SIG-M5 (cell line): ENCODE data around the gene ETS1.
"Not testable (repeated sequence)": the region's sequence is repeated elsewhere in the genome, so short reads cannot be mapped to it uniquely, and the experiment has no call there.

Source experiments
- DNase-seq: peaks from one replicate; lab custom pipeline; 2025; lab: John Stamatoyannopoulos, UW

The ETS1 gene

GRCh38 chr11:128463371-128463829, 124.0 kb downstream of the ETS1 start:
- DNase-seq = no peak

DNA sequence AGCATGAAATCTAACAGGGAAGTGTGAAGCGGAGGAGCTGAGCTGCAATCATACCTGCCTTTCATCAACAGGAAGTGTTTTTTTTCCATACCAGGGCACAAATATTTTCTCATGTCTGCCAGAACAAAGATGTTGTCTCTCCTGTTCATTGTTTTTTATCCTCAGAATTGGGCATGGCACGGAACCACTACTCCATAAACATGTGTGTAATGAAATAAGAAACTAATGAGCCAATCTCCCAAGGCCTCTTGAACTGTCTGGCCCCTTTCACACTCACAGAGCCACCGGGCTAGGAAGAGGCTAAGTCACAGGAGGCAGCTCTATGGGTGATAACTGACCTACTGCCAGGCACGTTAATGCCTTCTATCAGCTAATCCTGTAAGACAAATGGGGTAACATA, 124.4 kb downstream of the ETS1 start:
- DNase-seq = no peak

GRCh38 chr11:128462189-128462588, 125.2 kb downstream of the ETS1 start:
- no peak for DNase-seq

- DNase-seq = no peak
These were observed 129.0 kb downstream of the ETS1 start for GRCh38 chr11:128458321-128458720.

GRCh38 chr11:128457874-128458273, 129.5 kb downstream of the ETS1 start:
- DNase-seq = no peak

DNA sequence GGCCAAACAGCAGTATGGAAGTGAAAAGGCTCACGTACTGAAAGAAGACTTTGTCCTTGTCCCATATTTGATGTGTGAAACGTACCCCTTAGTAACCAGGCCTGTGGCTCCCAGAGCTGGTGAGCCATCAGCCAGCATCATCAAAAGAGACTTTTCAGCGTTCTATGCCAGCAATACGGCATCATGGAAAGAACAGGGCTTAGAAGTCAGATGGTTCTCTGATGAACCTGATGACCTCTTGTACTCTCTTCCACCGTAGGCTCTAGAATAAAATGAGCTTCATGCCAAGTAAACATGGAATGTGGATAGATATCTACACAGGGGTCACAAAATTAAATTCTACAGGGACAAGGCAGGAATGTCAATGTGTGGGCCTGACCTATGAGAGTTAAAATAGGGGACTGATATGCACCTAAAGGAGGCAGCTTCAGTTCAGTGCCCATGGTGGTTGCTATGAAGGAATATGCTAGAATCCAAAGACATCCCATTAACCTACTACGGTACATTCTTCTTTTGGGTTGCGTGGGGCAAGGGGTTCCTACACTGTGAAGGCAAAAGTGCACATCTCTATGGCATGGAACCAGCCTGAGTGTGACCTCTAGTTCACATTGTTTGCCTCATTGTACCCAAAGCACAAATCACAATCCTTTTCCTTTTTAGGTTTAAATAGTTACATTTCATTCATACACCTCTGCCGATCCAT, 130.6 kb downstream of the ETS1 start:
- DNase-seq = no peak

- DNase-seq = no peak
These were observed 131.6 kb downstream of the ETS1 start for GRCh38 chr11:128455766-128456165.

GRCh38 chr11:128453444-128454336, 133.7 kb downstream of the ETS1 start:
- no peak for DNase-seq

DNA sequence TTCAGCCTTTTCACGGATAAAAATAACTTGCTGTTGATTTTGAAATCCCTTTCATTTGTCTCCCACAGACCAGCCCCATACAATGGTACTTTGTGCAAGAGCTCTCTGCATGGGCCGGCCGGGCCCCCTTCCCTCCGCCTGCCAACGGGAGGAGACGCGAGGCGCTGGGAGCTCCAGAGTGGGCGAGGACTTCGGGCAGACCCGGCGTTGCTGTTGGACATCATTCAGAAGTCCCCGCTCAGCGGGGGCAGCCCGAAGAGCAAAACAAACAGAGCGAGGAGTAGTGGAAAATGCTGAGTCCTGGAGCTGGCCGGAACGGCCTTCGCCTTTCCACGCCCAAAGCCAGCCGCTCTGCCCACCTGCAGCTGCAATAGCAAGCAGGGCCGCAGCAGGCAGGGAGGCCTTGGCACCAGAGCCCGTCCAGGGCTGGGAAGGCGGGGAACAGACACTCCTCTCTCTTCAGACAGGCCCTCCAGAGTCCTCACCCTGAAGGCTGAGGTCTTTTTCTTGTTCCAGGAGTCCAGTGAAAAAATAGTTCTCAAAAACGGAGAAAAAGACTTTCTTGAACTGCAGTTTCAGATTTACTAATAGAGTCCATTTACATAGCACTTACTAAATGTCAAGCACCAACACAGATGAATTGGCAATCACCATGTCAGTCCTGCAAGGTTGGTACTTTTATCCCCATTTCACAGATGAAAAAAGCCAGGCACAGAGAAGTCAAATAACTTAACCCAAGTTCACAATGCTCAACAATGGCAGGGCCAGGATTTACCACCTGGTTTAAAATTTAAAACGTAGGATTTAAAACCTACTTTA, 135.5 kb downstream of the ETS1 start:
- no peak for DNase-seq

- DNase-seq = no peak
These were observed 136.3 kb downstream of the ETS1 start for GRCh38 chr11:128450882-128451651.

DNA sequence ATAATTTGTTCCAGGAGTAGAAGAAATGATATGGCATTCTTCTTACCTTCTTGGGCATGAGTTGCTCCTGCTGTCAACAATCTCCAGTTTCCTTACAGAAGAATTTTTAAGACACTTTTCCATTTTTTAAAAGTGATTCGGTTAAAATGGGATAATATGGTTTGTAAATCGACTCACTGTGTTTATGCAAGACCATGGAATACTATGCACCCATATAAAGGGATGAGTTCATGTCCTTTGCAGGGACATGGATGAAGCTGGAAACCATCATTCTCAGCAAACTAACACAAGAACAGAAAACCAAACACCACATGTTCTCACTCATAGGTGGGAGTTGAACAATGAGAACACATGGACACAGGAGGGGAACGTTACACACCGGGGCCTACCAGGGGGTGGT, 136.9 kb downstream of the ETS1 start:
- not testable (repeated sequence) for DNase-seq

DNA sequence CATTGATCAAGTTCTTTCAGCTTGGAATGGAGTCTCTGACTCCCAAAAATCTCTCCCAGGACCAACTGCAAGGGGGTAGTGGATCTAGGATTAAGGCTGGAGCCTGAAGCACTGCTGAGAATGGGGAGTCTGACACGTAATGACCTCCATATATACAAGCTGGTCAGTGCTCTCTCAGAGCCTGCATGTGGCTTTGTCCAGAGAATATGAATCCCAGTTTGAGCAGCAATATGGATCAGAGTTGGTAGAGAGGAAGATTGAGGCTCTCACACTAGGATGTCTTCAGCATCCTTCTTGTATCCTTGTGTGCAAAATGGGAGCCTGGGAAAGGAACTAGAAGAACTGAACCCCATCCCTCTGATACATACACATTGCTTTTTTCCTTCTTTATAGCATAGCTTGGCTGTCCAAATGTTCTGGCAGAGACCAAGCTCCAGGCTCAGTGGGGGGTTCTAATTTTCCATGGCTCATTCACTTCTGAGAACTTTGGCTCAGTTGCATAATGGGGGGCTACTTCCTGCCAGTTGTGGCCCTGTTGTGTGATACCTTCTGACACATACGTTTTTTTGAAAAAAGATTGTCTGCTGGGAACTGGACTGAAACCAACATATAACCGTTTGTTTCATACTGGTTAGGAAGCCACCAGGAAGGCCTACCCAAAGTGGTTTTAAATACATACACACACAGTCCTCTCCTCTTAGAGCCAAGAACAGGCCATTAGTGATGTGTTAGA, 138.2 kb downstream of the ETS1 start:
- DNase-seq = no peak

DNA sequence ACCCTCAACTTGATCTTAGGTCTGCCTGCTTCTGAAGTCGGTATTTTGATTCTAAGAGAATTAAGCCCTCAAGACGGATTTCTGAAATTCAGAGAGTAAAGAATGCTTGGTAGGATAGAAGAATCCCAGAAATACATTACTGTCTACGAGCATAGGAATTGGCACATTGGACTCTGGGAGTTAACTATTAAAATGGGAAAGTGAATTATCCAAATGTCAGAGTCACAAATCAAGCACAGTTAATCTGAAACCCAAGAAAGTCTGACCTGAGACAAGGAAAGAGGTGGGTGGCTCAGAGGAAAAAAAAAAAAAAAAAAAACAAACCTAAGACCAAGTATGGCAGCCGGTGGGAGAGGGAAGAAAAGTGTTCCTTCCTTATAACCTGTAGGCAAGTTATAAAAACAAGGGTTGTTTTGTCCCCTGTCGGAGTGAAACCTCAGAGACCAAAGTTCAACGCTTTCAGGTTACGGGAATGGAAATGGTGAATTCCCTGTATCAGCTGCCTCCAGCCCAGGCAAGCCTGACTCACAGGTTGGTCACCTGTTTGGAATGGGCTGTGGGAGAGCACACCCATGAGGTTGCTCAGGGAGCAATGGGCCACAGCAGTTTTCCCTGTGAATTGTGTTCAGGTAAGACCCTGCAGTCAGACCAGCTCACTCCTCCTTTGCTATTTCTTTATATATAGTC, 139.0 kb downstream of the ETS1 start:
- no peak for DNase-seq

GRCh38 chr11:128447233-128447632, 140.1 kb downstream of the ETS1 start:
- DNase-seq = no peak

GRCh38 chr11:128445921-128446320, 141.4 kb downstream of the ETS1 start:
- DNase-seq = not testable (repeated sequence)

DNA sequence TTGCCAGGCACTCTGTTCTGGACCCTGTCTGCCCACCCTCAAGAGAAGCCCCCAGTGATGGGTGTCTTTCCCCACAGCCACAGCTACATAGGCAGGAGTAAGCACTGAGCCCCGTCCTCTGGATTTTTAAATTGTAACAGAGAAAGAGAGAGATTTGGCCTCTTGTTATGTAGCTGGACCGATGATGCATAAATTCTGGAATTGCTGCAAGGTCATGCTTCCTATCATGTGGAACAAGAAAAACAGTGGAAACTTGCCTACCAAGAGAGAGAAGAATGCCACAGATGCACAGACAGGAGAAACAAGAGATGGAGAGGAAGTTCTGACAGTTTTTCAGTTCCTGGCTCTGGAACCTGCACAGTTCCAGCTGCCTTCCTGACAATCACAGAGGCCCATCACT, 150.2 kb downstream of the ETS1 start:
- DNase-seq = no peak

- DNase-seq = no peak
These were observed 152.5 kb downstream of the ETS1 start for GRCh38 chr11:128434818-128435217.

- DNase-seq = no peak
These were observed 152.9 kb downstream of the ETS1 start for GRCh38 chr11:128434411-128434810.

- no peak for DNase-seq
These were observed 154.4 kb downstream of the ETS1 start for GRCh38 chr11:128432926-128433325.

GRCh38 chr11:128431931-128432330, 155.4 kb downstream of the ETS1 start:
- no peak for DNase-seq
